ENCODE measurements around the gene CEP152.

DNA sequence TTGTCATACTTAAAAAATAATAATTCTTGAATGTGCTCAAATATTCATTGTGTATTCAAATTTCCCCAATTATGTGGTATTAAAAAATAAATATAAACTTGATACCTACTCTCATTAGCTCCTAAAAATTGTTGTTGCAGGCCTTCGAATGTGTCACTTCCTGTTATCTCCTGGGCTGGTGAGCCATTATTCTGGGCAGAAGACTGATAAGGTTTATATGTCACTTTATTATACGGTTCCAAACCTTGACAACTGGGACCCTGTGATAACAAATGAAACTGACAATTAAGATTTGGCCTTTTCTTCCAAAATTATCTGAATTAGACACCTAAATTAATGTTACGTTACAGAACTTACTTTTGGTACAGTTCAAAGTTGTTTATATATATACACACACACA lies 15.0 kb downstream of the CEP152 start:
- TF ChIP-seq POLR2A (IDR thresholded peaks at IDR 0.05) (no peak), POLR2AphosphoS5 (IDR thresholded peaks at IDR 0.05) (no peak), CTCF (IDR thresholded peaks at IDR 0.05) (no peak), EP300 (IDR thresholded peaks at IDR 0.05) (no peak)

Data from suprapubic skin (tissue), 4 donors.